Body of pancreas (tissue), 4 donors: Measurements from ENCODE around the gene PRKAG2. TPM values are rescaled to one million over a fixed set of nuclear protein-coding genes. Genes with fewer than 3 reads are reported as not detected.

Source experiments
- ATAC-seq: fragments of 150-250 bp; one replicate; pipeline ENCODE4 v1.9.1; 2016
- DNase-seq, 4 donors: peaks; one replicate each; pipeline ENCODE4 v3.0.0-alpha.2; 2019
- H3K27ac ChIP-seq, 4 donors: fragments of 200-600 bp; sonication (generic); 1 replicate in 3 of 4; 2 replicates in 1 of 4; pipeline versions ENCODE4 v1.5.1 to v1.6.1; 2016 to 2019; ENCODE audit warnings: mild to moderate bottlenecking in 1 of 4, mixed read lengths in 1 of 4, moderate library complexity in 1 of 4
- H3K27me3 ChIP-seq, 2 donors: fragments of 200-600 bp; sonication (generic); one replicate each; pipeline ENCODE4 v1.6.0; 2016; ENCODE audit warnings: mild to moderate bottlenecking in 1 of 2
- H3K36me3 ChIP-seq, 2 donors: fragments of 200-600 bp; sonication (generic); replicated peaks in 1 of 2; 2 replicates each; pipeline ENCODE4 v1.5.1; 2016; ENCODE audit warnings: low read depth in 2 of 2; ENCODE audit not compliant: insufficient read depth in 1 of 2
- H3K4me1 ChIP-seq: fragments of 200-600 bp; sonication (generic); one replicate; pipeline ENCODE4 v1.6.0; 2016
- H3K4me3 ChIP-seq, 2 donors: fragments of 200-600 bp; sonication (generic); 1 replicate in 1 of 2; 2 replicates in 1 of 2; pipeline ENCODE4 v1.5.1; 2016 to 2019
- H3K9me3 ChIP-seq, 3 donors: fragments of 200-600 bp; sonication (generic); 1 replicate in 2 of 3; 2 replicates in 1 of 3; pipeline ENCODE4 v1.5.1; 2016
- CTCF ChIP-seq, 7 experiments: fragments of 450-650 bp in 4 of 7; fragments of 200-600 bp in 3 of 7; sonication (generic) in 3 of 7; IDR thresholded peaks; one replicate each; pipeline ENCODE4 v1.5.1; 2016 to 2019; ENCODE audit warnings: antibody characterized with exemption in 7 of 7
- POLR2A ChIP-seq, 3 donors: fragments of 450-650 bp; IDR thresholded peaks; one replicate each; pipeline ENCODE4 v1.6.1; 2016; ENCODE audit warnings: antibody characterized with exemption in 3 of 3, mild to moderate bottlenecking in 2 of 3
- WGBS, 2 donors: methylation state at CpG; one replicate each; pipeline ENCODE4 v1.1.5; 2017; 5-methylcytosine and 5-hydroxymethylcytosine counted together
- intact Hi-C: fragments of 100-400 bp; cut with DNase I; formaldehyde crosslinking; loops from one replicate; pipeline ENCODE4 v1.15.1; 2023
- total RNA-seq, 2 donors: library from RNA; depleted of rRNA; stranded (reverse); fragments of >200 nt; gene quantifications; one replicate each; pipeline ENCODE4 v1.1.0, GENCODE V29; 2016

The PRKAG2 gene
- total RNA-seq, 2 donors from 2014 or later: 9.9 to 24.4 TPM

GRCh38 chr7:151756866-151757265 lies 120.0 kb downstream of the PRKAG2 start:
- H3K4me1 ChIP-seq: peaks cover 10% of the 10 kb centered on the region
- no peaks in the 10 kb centered on the region for H3K36me3 ChIP-seq
- H3K27ac ChIP-seq: no peak overlapping the region
- WGBS, 2 donors: 86% methylated on average over 13 of the region's 13 CpGs
- H3K27me3 ChIP-seq: no peaks in the 10 kb centered on the region
- H3K9me3 ChIP-seq: no peaks in the 10 kb centered on the region
- ATAC-seq (no peak), DNase-seq (no peak)
- intact Hi-C loops: loop anchor here (5.0 kb wide), 1 partner anchor 135 kb away; no protein-coding TSS in a partner anchor
- no peak for TF ChIP-seq CTCF (IDR thresholded peaks at IDR 0.05)
- TF ChIP-seq POLR2A (IDR thresholded peaks at IDR 0.05): no peak
- H3K4me3 ChIP-seq: no peak overlapping the region

GRCh38 chr7:151756076-151756731 lies 120.7 kb downstream of the PRKAG2 start:
- no peak for ATAC-seq
- no peak overlapping the region for H3K4me3 ChIP-seq
- 82 to 90% methylated on average over 11 to 19 of the region's 19 CpGs for WGBS, 2 donors
- intact Hi-C loops: loop anchor here (5.0 kb wide), 1 partner anchor 134 kb away; no protein-coding TSS in a partner anchor
- TF ChIP-seq POLR2A (IDR thresholded peaks at IDR 0.05) (no peak), CTCF (IDR thresholded peaks at IDR 0.05) (no peak)
- H3K27ac ChIP-seq: peak overlapping the region in 1 of 4 donors; percentile 6
- H3K27me3 ChIP-seq: no peaks in the 10 kb centered on the region
- no peaks in the 10 kb centered on the region for H3K9me3 ChIP-seq
- peak in 1 of 4 donors; percentile 40 for DNase-seq
- H3K36me3 ChIP-seq: no peaks in the 10 kb centered on the region
- peaks cover 10% of the 10 kb centered on the region for H3K4me1 ChIP-seq

- 85 to 96% methylated on average over 6 to 11 of the region's 11 CpGs for WGBS, 2 donors
- intact Hi-C loops: loop anchor here (5.0 kb wide), 1 partner anchor 133 kb away; no protein-coding TSS in a partner anchor
- DNase-seq (peak in 1 of 4 donors; percentile 40), ATAC-seq (no peak)
- no peaks in the 10 kb centered on the region for H3K36me3 ChIP-seq
- H3K4me3 ChIP-seq: no peak overlapping the region
- H3K27ac ChIP-seq: peak overlapping the region; percentile 63 to 81 (median 73)
- TF ChIP-seq CTCF (IDR thresholded peaks at IDR 0.05) (no peak), POLR2A (IDR thresholded peaks at IDR 0.05) (no peak)
- H3K9me3 ChIP-seq: no peaks in the 10 kb centered on the region
- H3K4me1 ChIP-seq: peaks cover 10% of the 10 kb centered on the region
- no peaks in the 10 kb centered on the region for H3K27me3 ChIP-seq
Measured at GRCh38 chr7:151755131-151755801, 121.6 kb downstream of the PRKAG2 start.

GRCh38 chr7:151754688-151755130 lies 122.2 kb downstream of the PRKAG2 start:
- Histone ChIP-seq H3K27ac (peak overlapping the region; percentile 63 to 81 (median 73)), H3K27me3 (no peaks in the 10 kb centered on the region), H3K36me3 (no peaks in the 10 kb centered on the region), H3K4me1 (peaks cover 10% of the 10 kb centered on the region), H3K9me3 (no peaks in the 10 kb centered on the region), H3K4me3 (no peak overlapping the region)
- ATAC-seq (no peak), DNase-seq (no peak)
- 90 to 91% methylated on average over 15 to 16 of the region's 17 CpGs for WGBS, 2 donors
- TF ChIP-seq CTCF (IDR thresholded peaks at IDR 0.05) (no peak), POLR2A (IDR thresholded peaks at IDR 0.05) (no peak)
- intact Hi-C loops: loop anchor here (5.0 kb wide), 1 partner anchor 132 kb away; no protein-coding TSS in a partner anchor
